Endometrial microvascular endothelial cells (primary cell): ENCODE measurements around the gene NKRF. TPM values are rescaled to one million over a fixed set of nuclear protein-coding genes. Genes with fewer than 3 reads are reported as not detected.

Experiments
- in situ Hi-C: cut with HindIII; loops from 2 replicates; pipeline ENCODE4 v1.10.0; 2017; ENCODE audit warnings: low sequenced_read_pairs, low pct_unique_long_range_greater_than_20kb; ENCODE audit errors: inconsistent ontology term
- total RNA-seq: library from RNA; depleted of rRNA; stranded (reverse); fragments of >200 nt; gene quantifications from one replicate; pipeline ENCODE4 v1.2.3, GENCODE V29; 2015; ENCODE audit errors: inconsistent ontology term

The NKRF gene
- total RNA-seq, 1 donor from 2014 or later = 6.0 TPM

DNA sequence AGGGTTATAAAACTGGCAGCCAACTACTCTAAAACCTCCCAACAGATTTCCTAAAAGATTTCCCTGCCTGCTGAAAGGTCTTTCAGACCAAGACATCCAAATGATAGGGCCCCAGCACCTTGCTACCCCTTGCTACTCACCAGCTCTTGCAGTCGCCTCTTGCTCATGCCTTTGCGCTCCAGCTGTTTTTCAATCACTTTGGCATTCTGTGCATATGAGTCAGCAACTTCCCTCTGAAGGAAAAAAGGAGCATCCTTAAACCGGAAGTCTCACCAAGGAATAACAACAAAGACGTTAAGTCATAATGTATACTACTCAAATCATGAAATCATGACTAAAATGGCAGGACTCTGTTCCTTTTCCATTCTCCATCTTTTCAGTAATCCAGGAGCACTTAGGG lies 65.0 kb downstream of the NKRF start:
- in situ Hi-C loops = no loop called here

DNA sequence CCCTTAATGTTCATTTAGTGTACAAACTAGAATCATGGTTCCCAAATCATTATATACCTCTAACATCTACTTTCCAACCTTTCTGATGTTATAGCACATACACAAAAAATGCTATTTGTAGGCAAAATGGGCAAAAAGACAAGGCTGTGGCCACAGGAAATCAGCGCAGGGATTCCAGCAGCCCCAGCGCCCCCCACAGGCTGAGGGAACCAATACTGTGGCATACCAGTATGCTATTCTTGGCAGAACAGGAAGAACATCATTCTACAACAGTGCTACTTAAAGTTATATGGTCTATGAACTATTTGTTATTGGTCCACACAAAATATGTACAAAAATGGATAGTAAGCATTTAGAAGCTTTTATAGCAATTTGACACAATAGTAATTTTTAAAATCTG lies 66.4 kb downstream of the NKRF start:
- in situ Hi-C loops = no loop called here

Other genes with a start within 250 kb of the NKRF start
- gene SLC25A43, start 207.1 kb downstream of the NKRF start, total RNA-seq = 24.8 TPM
- gene SLC25A5, start 138.0 kb downstream of the NKRF start, total RNA-seq = 533 TPM
- 25.3 TPM for gene STEEP1, start 41.0 kb downstream of the NKRF start, total RNA-seq
- gene UBE2A, start 31.9 kb downstream of the NKRF start, total RNA-seq = 65.4 TPM
- 15.0 TPM for gene SEPTIN6, start 86.7 kb upstream of the NKRF start, total RNA-seq
- not detected for gene SOWAHD, start 152.2 kb upstream of the NKRF start, total RNA-seq
- 7,033 TPM for gene RPL39, start 185.2 kb upstream of the NKRF start, total RNA-seq
- 2.2 TPM for gene UPF3B, start 246.5 kb upstream of the NKRF start, total RNA-seq